ENCODE data around the gene MEIOC.
"Not testable (repeated sequence)": the region's sequence is repeated elsewhere in the genome, so short reads cannot be mapped to it uniquely, and the experiment has no call there.

The MEIOC gene

GRCh38 chr17:44648963-44649362 lies 7.3 kb upstream of the MEIOC start:
- DNase-seq: no peak

GRCh38 chr17:44651228-44651627 lies 5.0 kb upstream of the MEIOC start:
- no peak for DNase-seq

DNA sequence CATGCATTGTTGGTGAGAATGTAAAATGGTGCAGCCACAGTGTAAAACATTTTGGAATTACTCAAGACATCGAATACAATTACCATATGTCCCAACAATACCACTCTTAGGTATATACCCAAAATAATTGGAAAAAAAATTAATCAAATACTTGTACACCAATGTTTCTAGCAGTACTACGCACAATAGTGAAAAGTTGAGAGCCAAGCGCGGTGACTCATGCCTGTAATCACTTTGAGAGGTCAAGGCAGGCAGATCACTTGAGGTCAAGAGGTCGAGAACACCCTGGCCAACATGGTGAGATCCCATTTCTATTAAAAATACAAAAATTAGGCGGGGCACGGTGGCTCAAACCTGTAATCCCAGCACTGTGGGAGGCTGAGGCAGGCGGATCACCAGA lies 3.5 kb upstream of the MEIOC start:
- DNase-seq: no peak

DNA sequence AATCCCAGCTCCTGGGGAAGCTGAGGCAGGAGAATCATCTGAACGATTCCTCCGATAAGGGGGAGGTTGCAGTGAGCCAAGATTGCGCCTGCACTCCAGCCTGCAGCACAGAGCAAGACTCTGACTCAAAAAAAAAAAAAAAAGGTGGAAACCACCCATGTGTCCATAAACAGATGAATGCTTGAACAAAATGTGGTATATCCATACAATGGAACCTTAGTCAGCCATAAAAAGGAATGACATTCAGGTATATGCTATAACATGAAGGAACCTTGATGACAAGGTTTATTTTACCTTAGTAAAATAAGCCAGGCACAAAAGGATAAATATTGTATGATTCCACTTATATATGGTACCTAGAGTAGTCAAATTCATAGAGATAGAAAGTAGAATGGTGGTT lies 2.9 kb upstream of the MEIOC start:
- DNase-seq: no peak

- DNase-seq: no peak
Measured at GRCh38 chr17:44653954-44654353, 2.3 kb upstream of the MEIOC start.

GRCh38 chr17:44661835-44662234 lies 5.6 kb downstream of the MEIOC start:
- DNase-seq: no peak

DNA sequence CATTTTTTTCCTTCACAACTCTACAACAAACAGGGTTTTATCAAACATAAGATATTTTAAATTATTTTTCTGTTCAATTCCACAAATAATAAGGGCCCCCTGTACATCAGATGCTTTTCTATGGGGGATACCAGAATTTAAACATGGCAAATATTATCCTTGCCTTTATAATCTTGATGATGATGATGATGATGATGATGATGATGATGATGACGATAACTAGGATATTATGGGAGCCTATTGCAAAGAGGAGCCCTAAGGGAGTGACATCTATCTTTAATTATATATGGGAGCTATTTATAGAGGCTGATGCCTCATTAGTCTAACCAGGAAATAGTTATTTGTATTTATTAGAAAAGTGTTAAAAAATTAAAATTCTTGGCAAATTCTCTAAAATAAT lies 6.8 kb downstream of the MEIOC start:
- no peak for DNase-seq

DNA sequence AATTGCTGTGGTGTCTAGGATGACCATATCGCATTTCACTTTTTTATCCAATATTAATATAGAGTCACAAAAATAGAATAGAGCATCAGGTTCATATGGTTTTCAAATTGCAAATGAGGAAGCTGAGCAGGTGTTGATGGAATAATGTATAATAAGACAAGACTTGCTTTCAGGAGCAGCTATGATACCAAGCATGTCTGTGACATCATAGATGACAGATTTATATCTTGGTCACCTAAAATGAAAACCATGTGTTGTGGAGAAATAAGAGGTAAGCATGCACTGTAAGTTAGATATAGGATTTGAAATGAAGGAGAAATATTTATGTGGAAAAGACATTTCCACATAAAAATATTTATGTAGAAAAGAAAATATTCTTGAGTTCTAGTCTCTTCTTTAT lies 8.6 kb downstream of the MEIOC start:
- no peak for DNase-seq

DNA sequence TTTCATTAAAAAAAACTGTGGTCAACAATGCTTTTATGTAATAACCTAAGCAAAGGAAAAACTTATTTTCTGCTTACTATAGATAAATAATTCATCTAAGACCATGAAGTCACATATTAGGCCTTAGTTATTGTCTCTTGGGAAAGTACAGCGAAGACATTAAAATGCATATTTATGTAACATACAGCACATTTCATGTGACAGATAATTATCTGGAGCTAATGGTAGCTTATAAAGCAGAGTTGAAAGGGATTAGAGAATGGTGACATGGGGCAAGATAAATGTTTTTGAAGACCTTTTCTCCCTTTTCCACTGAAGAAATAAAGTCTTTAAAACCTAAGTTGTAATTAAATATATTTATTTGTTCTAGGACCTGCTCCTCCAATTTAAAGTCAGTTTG lies 9.7 kb downstream of the MEIOC start:
- no peak for DNase-seq

DNA sequence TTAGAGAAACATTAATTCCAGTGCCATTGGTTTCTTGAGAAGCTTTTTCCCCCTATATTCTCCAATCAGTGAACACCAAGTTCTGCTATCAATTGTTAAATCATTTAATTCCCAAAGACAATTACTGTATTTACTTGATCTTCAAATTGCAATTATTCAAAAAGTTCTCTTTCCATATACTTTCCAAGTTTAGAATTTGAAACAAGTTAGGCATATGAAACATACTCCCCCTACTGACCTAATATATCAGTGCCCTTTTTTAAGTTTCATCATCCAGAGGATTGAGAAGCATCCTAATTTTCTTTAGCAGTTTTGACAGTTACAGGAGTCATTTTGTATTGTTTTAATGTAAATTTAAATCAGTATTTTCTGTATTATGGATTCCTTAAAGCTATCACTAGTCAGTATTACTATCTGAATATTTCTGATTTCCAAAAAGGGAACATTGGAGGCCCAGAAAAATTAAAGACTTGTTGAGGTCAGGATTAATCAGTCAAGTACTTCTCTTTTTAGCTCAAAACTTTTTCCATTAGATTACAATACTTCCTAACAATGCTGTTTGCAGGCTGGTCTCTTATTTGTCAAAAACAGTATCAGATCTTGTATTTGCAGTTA lies 16.3 kb downstream of the MEIOC start:
- peak; percentile 54 to 72 for DNase-seq

DNA sequence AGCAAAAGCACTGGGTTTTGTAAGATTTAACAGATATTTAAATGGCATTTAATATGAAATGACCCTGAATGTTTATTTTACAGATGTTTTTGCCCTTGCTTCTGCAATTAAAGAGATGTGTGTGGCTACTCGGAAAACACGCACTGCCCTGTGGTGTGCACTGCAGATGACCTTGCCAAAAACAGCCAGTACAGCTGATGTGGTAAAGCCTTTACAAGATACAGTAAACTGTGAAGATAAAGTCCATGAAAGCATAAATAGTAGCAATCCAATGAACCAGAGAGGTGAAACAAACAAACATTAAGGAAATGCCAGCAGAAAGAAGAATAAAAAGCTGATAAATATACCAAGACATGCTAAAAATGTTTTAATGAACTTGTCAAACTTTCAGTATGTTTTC lies 17.6 kb downstream of the MEIOC start:
- DNase-seq: no peak

GRCh38 chr17:44677136-44677535 lies 20.9 kb downstream of the MEIOC start:
- no peak for DNase-seq

GRCh38 chr17:44683303-44683702 lies 27.0 kb downstream of the MEIOC start:
- DNase-seq: not testable (repeated sequence)

DNA sequence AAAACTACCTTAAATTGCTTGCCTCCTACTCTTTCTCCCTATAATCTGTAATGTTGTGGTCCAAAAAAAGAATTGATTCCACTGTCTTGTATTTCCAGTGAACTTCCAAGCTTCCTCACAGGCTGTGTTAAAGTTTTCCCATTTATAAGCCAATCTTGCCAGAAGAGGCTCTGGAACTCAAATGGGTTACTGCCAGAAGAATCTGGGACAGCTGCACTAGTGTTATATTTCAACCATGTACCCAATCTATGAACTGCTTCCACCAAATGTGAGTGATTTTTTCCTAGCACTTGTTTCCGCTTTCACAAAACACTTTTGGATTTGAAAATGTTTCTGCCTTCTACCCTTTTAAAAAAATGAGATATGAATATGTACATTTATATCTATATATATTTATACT lies 31.5 kb downstream of the MEIOC start:
- DNase-seq: no peak

DNA sequence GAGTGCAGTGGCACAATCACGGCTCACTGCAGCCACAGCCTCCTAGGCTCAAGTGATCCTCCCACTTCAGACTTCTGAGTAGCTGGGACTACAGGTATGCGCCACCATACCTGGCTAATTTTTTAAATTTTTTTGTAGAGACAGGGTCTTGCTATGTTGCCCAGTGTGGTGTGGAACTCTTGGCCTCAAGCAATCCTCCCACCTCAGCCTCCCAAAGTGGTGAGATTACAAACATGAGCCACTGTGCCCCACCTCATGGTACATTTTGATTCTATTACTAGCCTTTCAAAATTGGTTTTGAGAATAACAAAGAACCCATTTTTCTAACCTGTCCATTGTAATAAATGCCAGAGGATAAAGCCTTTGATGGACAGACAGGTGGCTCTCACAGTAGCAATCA lies 31.9 kb downstream of the MEIOC start:
- DNase-seq: no peak

GRCh38 chr17:44688675-44689476 lies 32.6 kb downstream of the MEIOC start:
- no peak for DNase-seq

- DNase-seq: peak; percentile 85 to 86
Measured at GRCh38 chr17:44689477-44690217, 33.4 kb downstream of the MEIOC start, which contains the start of gene CCDC43. TSS of gene CCDC43 (minus strand) at chr17:44689776. CDS start at chr17:44689753, 23 bp downstream.

GRCh38 chr17:44690746-44691306 lies 34.6 kb downstream of the MEIOC start:
- DNase-seq: peak; percentile 32 to 35

DNA sequence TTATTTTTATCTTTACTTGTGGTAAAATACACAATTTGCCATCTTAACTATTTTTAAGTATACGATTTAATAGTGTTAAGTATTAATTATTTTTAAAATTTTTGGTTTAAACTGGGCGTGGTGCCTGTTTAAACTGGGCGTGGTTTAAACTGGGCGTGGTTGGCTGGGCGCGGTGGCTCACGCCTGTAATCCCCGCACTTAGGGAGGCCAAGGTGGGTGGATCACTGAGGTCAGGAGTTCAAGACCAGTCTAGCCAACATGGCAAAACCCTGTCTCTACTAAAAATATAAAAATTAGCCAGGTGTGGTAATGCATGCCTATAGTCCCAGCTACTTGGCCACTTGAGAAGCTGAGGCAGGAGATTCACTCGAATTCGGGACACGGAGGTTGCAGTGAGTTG lies 37.3 kb downstream of the MEIOC start:
- no peak for DNase-seq

DNA sequence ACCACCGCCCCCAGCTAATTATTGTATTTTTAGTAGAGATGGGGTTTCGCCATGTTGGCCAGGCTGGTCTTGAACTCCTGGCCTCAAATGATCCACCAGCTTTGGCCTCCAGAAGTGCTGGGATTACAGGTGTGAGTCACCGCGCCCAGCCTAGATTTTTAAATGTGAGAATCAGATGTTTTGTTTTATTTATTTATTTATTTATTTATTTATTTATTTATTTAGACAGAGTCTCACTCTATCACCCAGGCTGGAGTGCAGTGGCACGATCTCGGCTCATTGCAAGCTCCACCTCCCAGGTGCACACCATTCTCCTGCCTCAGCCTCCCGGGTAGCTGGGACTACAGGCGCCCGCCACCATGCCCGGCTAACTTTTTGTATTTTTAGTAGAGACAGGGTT lies 44.0 kb downstream of the MEIOC start:
- not testable (repeated sequence) for DNase-seq

DNA sequence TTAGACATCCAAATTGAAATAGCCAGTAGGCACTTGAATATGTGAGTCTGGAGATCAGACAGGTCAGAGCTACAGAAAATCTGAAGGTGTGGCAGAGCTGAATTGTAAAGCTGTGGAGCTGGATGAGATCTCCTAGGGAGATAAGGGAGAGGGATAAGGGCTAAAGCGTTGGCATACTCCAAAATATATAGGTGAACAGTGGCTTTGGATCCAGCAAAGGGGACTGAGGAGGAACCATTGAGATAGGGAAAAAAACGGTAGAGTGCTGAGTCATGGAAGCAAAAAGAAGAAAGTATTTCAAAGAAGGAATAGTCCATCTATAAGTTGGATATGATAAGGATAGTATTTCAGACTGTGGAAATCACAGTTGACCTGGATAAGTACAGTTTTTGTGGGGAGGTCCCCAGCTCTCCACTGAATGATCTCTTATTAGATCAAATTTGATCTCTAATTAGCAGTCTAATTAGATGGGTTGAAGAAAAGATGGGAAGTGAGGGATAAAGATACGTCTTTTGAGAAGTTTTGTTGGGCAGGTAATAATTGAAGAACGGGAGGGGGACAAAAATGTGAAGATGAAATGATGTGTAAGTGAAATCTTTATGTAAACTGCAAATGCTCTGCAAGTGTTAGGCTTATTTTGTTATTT lies 51.6 kb downstream of the MEIOC start:
- no peak for DNase-seq

DNA sequence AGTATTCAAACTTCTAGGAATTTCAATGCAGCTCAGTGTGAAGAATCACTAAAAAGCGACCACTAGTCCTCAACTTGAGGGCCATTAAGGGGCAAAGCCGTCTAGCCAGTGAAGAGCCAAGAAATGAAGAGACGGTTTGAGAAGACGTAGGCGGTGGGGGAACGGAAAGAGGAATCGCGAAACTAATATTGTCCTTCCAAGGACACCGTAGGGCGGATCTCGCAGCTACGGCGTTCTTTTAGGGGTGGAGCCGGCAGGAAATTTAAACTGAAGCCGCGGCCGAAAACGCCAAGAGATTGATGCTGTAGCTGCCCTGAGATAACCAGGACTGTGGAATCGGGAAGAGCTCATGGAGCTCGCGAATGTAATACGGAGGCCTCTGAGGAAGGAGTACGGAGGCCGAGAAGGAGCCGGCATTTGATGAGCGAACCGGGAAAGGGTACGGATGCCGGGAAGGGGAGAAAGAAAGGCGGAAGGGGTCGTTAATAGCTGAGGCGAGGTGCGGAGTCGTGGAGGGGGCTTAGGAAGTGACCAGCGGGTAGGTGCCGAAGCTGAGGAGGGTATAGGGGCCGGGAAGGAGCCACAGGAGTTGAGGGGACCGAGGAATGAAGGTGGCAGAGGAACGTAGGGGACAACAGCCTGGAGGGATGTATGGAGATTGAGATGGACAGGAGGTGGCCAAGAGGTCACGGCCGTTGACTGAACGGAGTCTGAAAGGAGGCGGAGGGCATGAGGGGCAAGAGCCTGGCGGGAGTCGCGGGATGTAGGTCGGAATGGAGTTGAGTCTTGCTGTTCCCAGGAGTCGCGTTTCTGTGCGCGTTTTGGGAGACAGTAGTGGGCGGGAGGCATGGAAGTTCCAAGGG lies 52.4 kb downstream of the MEIOC start, which contains the start of gene DBF4B:
TSS of gene DBF4B (plus strand) at position 265 of the 863 bp plus-strand sequence. CDS start at position 421, 156 bp downstream.
- peak; percentile 93 for DNase-seq
